Naive thymus-derived CD8-positive, alpha-beta T cell (primary cell): Measurements from ENCODE around the gene REPS1. TPM values are rescaled to one million over a fixed set of nuclear protein-coding genes. Genes with fewer than 3 reads are reported as not detected.

ENCODE experiments used
- ATAC-seq, 2 donors: fragments of 150-1000 bp; cut with Tn5 transposase in 1 of 2; sonication (Bioruptor Pico), chemical (Tn5 transposase) in 1 of 2; 1 replicate in 1 of 2; 2 replicates in 1 of 2; pipeline ENCODE4 v1.10.0; 2021; ENCODE audit warnings: mild to moderate bottlenecking in 2 of 2, moderate library complexity in 2 of 2
- POLR2A ChIA-PET: fragments of 350-600 bp; sonication (Branson Sonifier 250); formaldehyde crosslinking; loops from one replicate; lab custom pipeline; 2021; ENCODE audit warnings: antibody characterized with exemption; lab: Charles Lee
- DNase-seq, 10 donors: peaks; one replicate each; pipeline versions ENCODE4 v3.0.0 to v3.0.0-alpha.2; 2020 to 2022
- H3K27ac Mint-ChIP-seq, 10 donors: one replicate each; pipeline ENCODE4 v1.8.0; 2020 to 2022; ENCODE audit warnings: mild to moderate bottlenecking in 10 of 10, mixed read lengths in 10 of 10, moderate library complexity in 4 of 10, inconsistent platforms in 1 of 10
- H3K27me3 Mint-ChIP-seq, 5 donors: one replicate each; pipeline ENCODE4 v1.8.0; 2021 to 2022; ENCODE audit warnings: mixed read lengths in 5 of 5
- H3K36me3 Mint-ChIP-seq, 3 donors: one replicate each; pipeline ENCODE4 v1.8.0; 2020 to 2022; ENCODE audit warnings: mixed read lengths in 3 of 3, mild to moderate bottlenecking in 2 of 3, inconsistent platforms in 1 of 3
- H3K4me1 Mint-ChIP-seq, 4 donors: one replicate each; pipeline ENCODE4 v1.8.0; 2021 to 2022; ENCODE audit warnings: mixed read lengths in 4 of 4
- H3K4me3 Mint-ChIP-seq, 10 donors: one replicate each; pipeline ENCODE4 v1.8.0; 2020 to 2022; ENCODE audit warnings: mild to moderate bottlenecking in 10 of 10, mixed read lengths in 10 of 10, moderate library complexity in 6 of 10, inconsistent platforms in 1 of 10
- H3K9me3 Mint-ChIP-seq, 9 donors: one replicate each; pipeline ENCODE4 v1.8.0; 2020 to 2022; ENCODE audit warnings: mixed read lengths in 9 of 9, mild to moderate bottlenecking in 3 of 9, inconsistent platforms in 1 of 9, moderate library complexity in 1 of 9
- polyA plus RNA-seq, 3 donors: library from polyadenylated mRNA; unstranded; fragments of 300-500 nt; fragmentation: Illumina TruSeq; gene quantifications; one replicate each; pipeline ENCODE4 v1.2.3, GENCODE V29; 2021
- total RNA-seq, 8 experiments: library from RNA in 2 of 8; stranded (reverse) in 2 of 8; gene quantifications; one replicate each; pipeline ENCODE4 v1.2.3 and lab custom pipeline; 2021 to 2026

REPS1 gene
- total and polyA plus RNA-seq, 5 experiments from 2014 or later = 19.4 to 70.0 (median 45.3) TPM

DNA sequence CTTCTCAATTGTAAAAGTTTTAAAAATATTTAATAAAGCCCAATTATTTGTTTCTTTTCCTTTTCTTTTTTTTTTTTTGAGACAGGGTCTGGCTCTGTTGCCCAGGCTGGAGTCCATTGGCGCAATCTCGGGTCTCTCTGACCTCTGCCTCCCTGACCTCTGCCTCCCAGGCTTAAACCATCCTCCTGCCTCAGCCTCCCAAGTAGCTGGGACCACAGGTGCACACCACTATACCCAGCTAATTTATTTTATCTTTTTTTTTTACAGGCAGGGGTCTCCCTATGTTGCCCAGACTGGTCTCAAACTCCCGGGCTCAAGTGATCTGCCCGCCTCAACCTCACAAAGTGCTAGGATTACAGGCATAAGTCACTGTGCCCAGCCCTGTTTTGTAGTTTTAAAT, 9.8 kb downstream of the REPS1 start:
- peaks cover 0 to 3% (median 0%) of the 10 kb centered on the region in 3 donors for H3K36me3 Mint-ChIP-seq
- H3K9me3 Mint-ChIP-seq = no peaks in the 10 kb centered on the region
- H3K4me1 Mint-ChIP-seq = peaks cover 34 to 76% (median 62%) of the 10 kb centered on the region in 4 donors
- H3K27ac Mint-ChIP-seq = peak overlapping the region in 1 of 10 donors; percentile 71
- no peak overlapping the region for H3K4me3 Mint-ChIP-seq
- ATAC-seq (no peak), DNase-seq (no peak)
- no peaks in the 10 kb centered on the region for H3K27me3 Mint-ChIP-seq
- POLR2A ChIA-PET = interaction anchor here (0.7 kb wide), 1 partner anchor 280 kb away, joined by 4 read pairs; no protein-coding TSS in a partner anchor

GRCh38 chr6:138977646-138978167, 10.3 kb downstream of the REPS1 start:
- Mint-ChIP-seq H3K36me3 (peaks cover 0 to 3% (median 0%) of the 10 kb centered on the region in 3 donors), H3K9me3 (no peaks in the 10 kb centered on the region), H3K4me3 (no peak overlapping the region), H3K27me3 (no peaks in the 10 kb centered on the region), H3K4me1 (peaks cover 37 to 81% (median 67%) of the 10 kb centered on the region in 4 donors), H3K27ac (no peak overlapping the region)
- ATAC-seq = no peak
- POLR2A ChIA-PET = no interaction called here
- DNase-seq = no peak

DNA sequence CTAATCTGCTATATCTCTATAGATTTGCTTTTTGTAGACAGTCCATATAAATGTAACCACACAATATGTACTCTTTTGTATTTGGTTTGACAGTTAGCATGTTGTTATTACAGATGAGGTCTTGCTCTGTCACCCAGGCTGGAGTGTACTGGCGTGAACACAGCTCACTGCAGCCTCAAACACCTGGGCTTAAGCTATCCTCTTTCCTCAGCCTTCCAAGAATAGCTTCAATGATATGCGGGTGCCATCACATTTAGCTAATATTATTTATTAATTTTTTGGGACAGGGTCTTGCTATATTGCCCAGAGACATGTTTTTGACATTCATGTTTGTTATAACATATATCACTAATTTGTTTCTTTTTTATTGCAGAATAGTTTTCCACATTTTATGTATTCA, 10.8 kb downstream of the REPS1 start:
- POLR2A ChIA-PET = no interaction called here
- Mint-ChIP-seq H3K36me3 (peaks cover 0 to 3% (median 0%) of the 10 kb centered on the region in 3 donors), H3K9me3 (no peaks in the 10 kb centered on the region), H3K27ac (peak overlapping the region in 1 of 10 donors; percentile 66), H3K4me1 (peaks cover 37 to 84% (median 72%) of the 10 kb centered on the region in 4 donors), H3K27me3 (no peaks in the 10 kb centered on the region), H3K4me3 (no peak overlapping the region)
- no peak for DNase-seq
- no peak for ATAC-seq

GRCh38 chr6:138975815-138976214, 12.2 kb downstream of the REPS1 start:
- H3K36me3 Mint-ChIP-seq = peaks cover 0 to 3% (median 0%) of the 10 kb centered on the region in 3 donors
- ATAC-seq (no peak), DNase-seq (no peak)
- H3K9me3 Mint-ChIP-seq = no peaks in the 10 kb centered on the region
- H3K27me3 Mint-ChIP-seq = no peaks in the 10 kb centered on the region
- POLR2A ChIA-PET = no interaction called here
- no peak overlapping the region for H3K27ac Mint-ChIP-seq
- H3K4me1 Mint-ChIP-seq = peaks cover 41 to 89% (median 78%) of the 10 kb centered on the region in 4 donors
- no peak overlapping the region for H3K4me3 Mint-ChIP-seq

GRCh38 chr6:138973466-138974153, 14.4 kb downstream of the REPS1 start:
- no peaks in the 10 kb centered on the region for H3K9me3 Mint-ChIP-seq
- no peak for ATAC-seq
- no peak for DNase-seq
- peaks cover 33 to 93% (median 76%) of the 10 kb centered on the region in 4 donors for H3K4me1 Mint-ChIP-seq
- H3K4me3 Mint-ChIP-seq = peak overlapping the region in 5 of 10 donors; percentile 0 to 28 (median 2)
- POLR2A ChIA-PET = no interaction called here
- H3K36me3 Mint-ChIP-seq = peaks cover 0 to 6% (median 0%) of the 10 kb centered on the region in 3 donors
- H3K27me3 Mint-ChIP-seq = no peaks in the 10 kb centered on the region
- peak overlapping the region in 4 of 10 donors; percentile 2 to 57 (median 34) for H3K27ac Mint-ChIP-seq

GRCh38 chr6:138972226-138972665, 15.8 kb downstream of the REPS1 start:
- H3K4me1 Mint-ChIP-seq = peaks cover 37 to 90% (median 76%) of the 10 kb centered on the region in 4 donors
- POLR2A ChIA-PET = no interaction called here
- peak overlapping the region in 3 of 10 donors; percentile 2 to 88 (median 9) for H3K27ac Mint-ChIP-seq
- peak overlapping the region in 6 of 10 donors; percentile 0 to 53 (median 14) for H3K4me3 Mint-ChIP-seq
- no peaks in the 10 kb centered on the region for H3K9me3 Mint-ChIP-seq
- no peak for ATAC-seq
- no peaks in the 10 kb centered on the region for H3K27me3 Mint-ChIP-seq
- no peak for DNase-seq
- peaks cover 0 to 6% (median 0%) of the 10 kb centered on the region in 3 donors for H3K36me3 Mint-ChIP-seq

DNA sequence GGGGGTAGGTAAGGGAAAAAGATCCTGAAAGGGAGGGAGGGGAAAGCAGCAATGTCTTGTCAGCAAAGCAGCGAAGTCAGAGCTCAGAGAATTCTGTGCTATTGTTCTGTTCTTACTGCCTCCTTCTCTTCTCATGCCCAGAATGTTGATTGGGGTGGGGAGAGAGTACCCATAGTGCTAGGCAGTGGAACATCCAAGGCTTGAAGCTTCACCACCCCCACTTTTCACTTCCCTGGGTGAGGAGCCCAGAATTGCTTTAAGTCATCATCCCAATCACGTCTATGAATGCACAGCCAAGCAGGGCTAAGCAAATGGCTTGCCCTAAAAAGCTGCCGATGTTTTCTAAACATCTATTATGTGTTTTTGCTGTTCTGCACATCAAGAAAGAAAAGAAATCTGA, 16.5 kb downstream of the REPS1 start:
- no peaks in the 10 kb centered on the region for H3K27me3 Mint-ChIP-seq
- H3K4me1 Mint-ChIP-seq = peaks cover 34 to 90% (median 76%) of the 10 kb centered on the region in 4 donors
- no peaks in the 10 kb centered on the region for H3K9me3 Mint-ChIP-seq
- POLR2A ChIA-PET = interaction anchor here (0.5 to 0.9 kb wide), 3 partner anchors 15 to 374 kb away, joined by 3 to 4 read pairs (median 3); no protein-coding TSS in a partner anchor
- H3K27ac Mint-ChIP-seq = peak overlapping the region in 3 of 10 donors; percentile 29 to 88 (median 46)
- peak overlapping the region in 6 of 10 donors; percentile 5 to 53 (median 14) for H3K4me3 Mint-ChIP-seq
- peaks cover 0 to 6% (median 0%) of the 10 kb centered on the region in 3 donors for H3K36me3 Mint-ChIP-seq
- DNase-seq (no peak), ATAC-seq (no peak)

GRCh38 chr6:138970856-138971425, 17.1 kb downstream of the REPS1 start:
- ATAC-seq (no peak), DNase-seq (no peak)
- peak overlapping the region in 2 of 10 donors; percentile 10 to 37 for H3K4me3 Mint-ChIP-seq
- H3K27me3 Mint-ChIP-seq = no peaks in the 10 kb centered on the region
- H3K4me1 Mint-ChIP-seq = peaks cover 34 to 89% (median 80%) of the 10 kb centered on the region in 4 donors
- H3K27ac Mint-ChIP-seq = peak overlapping the region in 3 of 10 donors; percentile 4 to 46 (median 26)
- H3K36me3 Mint-ChIP-seq = peaks cover 0 to 6% (median 0%) of the 10 kb centered on the region in 3 donors
- POLR2A ChIA-PET = interaction anchor here (0.5 to 0.9 kb wide), 3 partner anchors 14 to 375 kb away, joined by 3 to 4 read pairs (median 3); no protein-coding TSS in a partner anchor
- no peaks in the 10 kb centered on the region for H3K9me3 Mint-ChIP-seq

GRCh38 chr6:138970159-138970558, 17.9 kb downstream of the REPS1 start:
- POLR2A ChIA-PET = interaction anchor here (0.7 kb wide), 2 partner anchors 155 to 158 kb away, joined by 4 to 8 read pairs; no protein-coding TSS in a partner anchor
- H3K27me3 Mint-ChIP-seq = no peaks in the 10 kb centered on the region
- peaks cover 0 to 6% (median 0%) of the 10 kb centered on the region in 3 donors for H3K36me3 Mint-ChIP-seq
- DNase-seq (no peak), ATAC-seq (no peak)
- H3K4me3 Mint-ChIP-seq = peak overlapping the region in 5 of 10 donors; percentile 5 to 56 (median 20)
- no peaks in the 10 kb centered on the region for H3K9me3 Mint-ChIP-seq
- H3K4me1 Mint-ChIP-seq = peaks cover 34 to 82% (median 77%) of the 10 kb centered on the region in 4 donors
- peak overlapping the region in 2 of 10 donors; percentile 7 to 12 for H3K27ac Mint-ChIP-seq

DNA sequence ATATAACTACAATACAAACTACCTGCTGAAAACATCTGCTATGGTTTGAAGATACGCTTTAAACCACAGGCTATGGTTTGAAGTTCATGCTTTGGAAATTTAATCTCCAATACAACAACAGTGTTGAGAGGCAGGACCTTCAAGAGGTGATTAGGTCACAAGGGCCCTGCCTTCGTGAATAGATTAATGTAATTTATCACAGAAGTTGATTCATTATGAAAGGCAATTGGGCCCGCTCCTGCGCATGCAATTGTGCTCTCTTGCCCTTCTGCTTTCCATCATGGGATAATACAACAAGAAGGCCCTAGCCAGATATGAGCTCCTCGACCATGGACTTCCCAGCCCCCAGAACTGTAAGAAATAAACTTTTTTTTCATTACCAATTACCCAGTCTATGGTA, 21.2 kb downstream of the REPS1 start:
- H3K27ac Mint-ChIP-seq = no peak overlapping the region

DNA sequence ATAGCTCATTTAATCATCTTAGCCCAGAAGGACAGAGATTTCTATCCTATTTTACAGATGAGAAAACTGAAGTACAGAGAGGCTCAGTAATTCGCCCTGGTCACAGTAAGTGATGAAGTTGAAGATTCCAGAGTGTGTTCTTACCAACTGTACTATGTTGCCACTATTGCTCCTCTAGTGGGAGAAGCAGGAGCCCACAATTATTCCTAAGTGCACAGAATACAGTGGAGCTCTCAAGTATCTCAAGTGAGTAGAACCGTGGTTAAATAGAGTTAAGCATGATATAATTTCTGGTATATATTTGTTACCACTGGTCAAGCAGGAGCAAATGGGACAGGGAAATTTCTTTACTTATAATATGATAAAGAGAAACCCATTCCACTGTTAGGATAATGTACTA, 22.1 kb downstream of the REPS1 start:
- Mint-ChIP-seq H3K4me1 (peaks cover 14 to 52% (median 44%) of the 10 kb centered on the region in 4 donors), H3K27ac (no peak overlapping the region), H3K9me3 (no peaks in the 10 kb centered on the region), H3K27me3 (no peaks in the 10 kb centered on the region), H3K4me3 (no peak overlapping the region), H3K36me3 (peaks cover 0 to 3% (median 2%) of the 10 kb centered on the region in 3 donors)
- POLR2A ChIA-PET = no interaction called here
- ATAC-seq (no peak), DNase-seq (no peak)

More for the DNA sequence above, 21.2 kb downstream of the REPS1 start:
- Mint-ChIP-seq H3K4me1 (peaks cover 19 to 58% (median 52%) of the 10 kb centered on the region in 4 donors), H3K27me3 (no peaks in the 10 kb centered on the region), H3K4me3 (no peak overlapping the region), H3K36me3 (peaks cover 0 to 3% (median under 1%) of the 10 kb centered on the region in 3 donors), H3K9me3 (no peaks in the 10 kb centered on the region)
- ATAC-seq (no peak), DNase-seq (no peak)
- POLR2A ChIA-PET = no interaction called here

GRCh38 chr6:138965291-138965874, 22.7 kb downstream of the REPS1 start:
- peaks cover 0 to 3% (median 2%) of the 10 kb centered on the region in 3 donors for H3K36me3 Mint-ChIP-seq
- DNase-seq = no peak
- ATAC-seq = no peak
- no peaks in the 10 kb centered on the region for H3K27me3 Mint-ChIP-seq
- peaks cover 15 to 53% (median 43%) of the 10 kb centered on the region in 4 donors for H3K4me1 Mint-ChIP-seq
- no peak overlapping the region for H3K4me3 Mint-ChIP-seq
- H3K9me3 Mint-ChIP-seq = no peaks in the 10 kb centered on the region
- POLR2A ChIA-PET = no interaction called here
- no peak overlapping the region for H3K27ac Mint-ChIP-seq
